Measurements from ENCODE around the gene VPS13D.
"Not testable (repeated sequence)": the region's sequence is repeated elsewhere in the genome, so short reads cannot be mapped to it uniquely, and the experiment has no call there.

Gene VPS13D

DNA sequence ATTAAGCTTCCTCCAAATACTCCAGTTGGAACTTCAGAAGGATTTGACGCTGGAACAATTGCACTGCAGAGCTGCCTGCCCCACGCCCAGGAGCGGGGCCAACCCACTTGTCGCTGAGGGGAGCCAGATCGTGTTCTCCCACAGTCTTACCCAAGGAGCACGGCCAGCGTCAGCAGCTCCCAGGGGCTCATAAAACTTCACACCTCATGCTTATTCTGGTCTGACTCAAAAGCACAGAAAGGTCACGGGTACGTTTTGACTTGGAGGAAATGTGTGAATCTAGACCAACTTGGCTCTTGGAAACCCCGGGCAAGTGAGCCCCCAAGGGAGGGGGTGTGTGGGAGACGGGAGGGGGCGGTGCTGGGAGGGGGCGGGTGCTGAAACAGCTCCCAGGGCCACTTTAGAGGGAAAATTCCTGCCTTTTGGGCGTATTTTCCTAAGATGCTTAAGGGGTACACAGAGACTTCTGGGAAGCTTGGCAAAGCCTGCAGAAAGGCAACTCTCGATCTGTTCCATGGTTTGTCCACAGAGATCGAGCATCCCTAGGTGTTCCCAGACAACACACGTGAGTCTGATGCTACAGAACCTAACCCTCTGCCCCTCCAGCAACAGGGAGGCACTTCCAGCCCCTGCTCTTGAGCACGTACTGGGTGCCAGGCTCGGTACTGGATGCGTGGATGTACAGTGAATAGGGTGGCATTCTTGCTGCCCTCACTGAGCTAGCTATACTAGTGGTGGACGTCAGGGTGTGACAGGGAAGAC is 289.3 kb downstream of the VPS13D start:
- no peak for DNase-seq (ENCODE audit: extremely low spot score)
- POLR2A ChIA-PET = no interaction called here
- CTCF ChIA-PET = no interaction called here
- TF ChIP-seq L3MBTL2 (conservative IDR thresholded peaks at IDR 0.05) = no peak
- no peak for TF ChIP-seq NFRKB (IDR thresholded peaks at IDR 0.05)
- no peak for TF ChIP-seq LEF1 (IDR thresholded peaks at IDR 0.05; ENCODE audit: borderline replicate concordance)

DNA sequence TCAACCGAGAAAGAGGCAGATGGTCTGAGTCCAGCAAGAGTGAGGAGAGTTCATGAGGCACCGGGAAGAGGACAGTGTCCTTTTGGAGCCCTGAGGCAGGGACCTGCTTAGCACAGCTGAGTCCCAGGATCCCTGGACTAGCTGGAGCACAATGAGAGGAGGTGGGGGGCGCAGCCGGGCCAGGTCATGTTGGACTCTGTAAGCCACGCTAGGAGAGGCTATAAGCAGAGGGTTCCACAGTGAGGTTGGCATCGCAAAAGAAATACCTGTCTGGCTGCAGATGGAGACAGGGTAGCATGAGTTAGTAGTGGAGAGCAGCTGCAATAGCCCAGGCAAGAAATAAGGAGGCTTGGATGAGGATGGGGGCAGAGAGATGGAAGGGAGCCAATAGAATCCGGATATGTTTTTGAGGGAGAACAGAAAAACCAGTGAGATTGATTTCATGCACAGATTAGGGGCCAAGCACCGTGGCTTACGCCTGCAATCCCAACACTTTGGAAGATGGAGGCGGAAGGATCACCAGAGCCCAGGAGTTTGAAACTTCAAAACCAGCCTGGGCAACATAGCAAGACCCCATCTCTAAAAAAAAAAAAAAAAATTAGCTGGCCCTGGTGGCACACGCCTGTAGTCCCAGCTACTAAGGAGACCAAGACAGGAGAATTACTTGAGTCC is 290.0 kb downstream of the VPS13D start:
- no peak for TF ChIP-seq HDGF (IDR thresholded peaks at IDR 0.05; ENCODE audit: borderline replicate concordance)
- TF ChIP-seq NFRKB (IDR thresholded peaks at IDR 0.05) = no peak
- TF ChIP-seq BHLHE40 (IDR thresholded peaks at IDR 0.05; ENCODE audit: borderline replicate concordance) = no peak
- no peak for TF ChIP-seq SP1 (IDR thresholded peaks at IDR 0.05)
- no peak for TF ChIP-seq LEF1 (IDR thresholded peaks at IDR 0.05; ENCODE audit: borderline replicate concordance)
- no peak for TF ChIP-seq FOXK2 (IDR thresholded peaks at IDR 0.05)
- TF ChIP-seq, protein P1, sequence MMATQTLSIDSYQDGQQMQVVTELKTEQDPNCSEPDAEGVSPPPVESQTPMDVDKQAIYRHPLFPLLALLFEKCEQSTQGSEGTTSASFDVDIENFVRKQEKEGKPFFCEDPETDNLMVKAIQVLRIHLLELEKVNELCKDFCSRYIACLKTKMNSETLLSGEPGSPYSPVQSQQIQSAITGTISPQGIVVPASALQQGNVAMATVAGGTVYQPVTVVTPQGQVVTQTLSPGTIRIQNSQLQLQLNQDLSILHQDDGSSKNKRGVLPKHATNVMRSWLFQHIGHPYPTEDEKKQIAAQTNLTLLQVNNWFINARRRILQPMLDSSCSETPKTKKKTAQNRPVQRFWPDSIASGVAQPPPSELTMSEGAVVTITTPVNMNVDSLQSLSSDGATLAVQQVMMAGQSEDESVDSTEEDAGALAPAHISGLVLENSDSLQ (IDR thresholded peaks at IDR 0.05) = no peak
- TF ChIP-seq CTBP1 (IDR thresholded peaks at IDR 0.05; ENCODE audit: borderline replicate concordance) = no peak
- TF ChIP-seq FOXM1 (IDR thresholded peaks at IDR 0.05; ENCODE audit: borderline replicate concordance) = no peak
- no peak for TF ChIP-seq L3MBTL2 (conservative IDR thresholded peaks at IDR 0.05)
- no peak for TF ChIP-seq ELF4 (IDR thresholded peaks at IDR 0.05)
- TF ChIP-seq SUZ12 (IDR thresholded peaks at IDR 0.05) = no peak
- no peak for TF ChIP-seq FOXA1 (IDR thresholded peaks at IDR 0.05)
- TF ChIP-seq ARNT (IDR thresholded peaks at IDR 0.05) = no peak
- TF ChIP-seq ZNF384 (IDR thresholded peaks at IDR 0.05) = no peak
- TF ChIP-seq TARDBP (IDR thresholded peaks at IDR 0.05) = no peak
- ChIA-PET POLR2A (no interaction called here), CTCF (no interaction called here)
- no peak for DNase-seq (ENCODE audit: extremely low spot score)

DNA sequence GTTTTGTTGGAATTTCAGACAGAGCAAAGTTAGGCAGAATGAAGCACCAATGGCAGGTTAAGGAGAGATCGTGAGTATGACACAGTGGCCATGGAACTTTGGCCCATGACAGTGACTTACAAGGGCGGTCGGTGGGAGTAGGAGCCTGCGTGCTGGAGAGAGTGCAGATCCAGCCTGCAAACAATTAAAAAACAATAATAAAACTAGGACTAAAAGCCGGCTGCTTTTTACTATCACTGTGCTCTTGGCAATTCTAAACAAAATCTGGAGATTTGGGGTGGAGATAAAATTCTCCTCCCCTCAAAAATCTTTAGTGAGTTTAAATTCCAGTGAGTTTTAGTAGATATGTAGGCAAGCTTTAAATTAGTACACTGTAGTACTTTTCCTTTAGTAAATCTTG is 291.3 kb downstream of the VPS13D start:
- no peak for TF ChIP-seq CTBP1 (IDR thresholded peaks at IDR 0.05; ENCODE audit: borderline replicate concordance)
- CTCF ChIA-PET = no interaction called here
- DNase-seq (ENCODE audit: extremely low spot score) = no peak
- POLR2A ChIA-PET = no interaction called here

DNA sequence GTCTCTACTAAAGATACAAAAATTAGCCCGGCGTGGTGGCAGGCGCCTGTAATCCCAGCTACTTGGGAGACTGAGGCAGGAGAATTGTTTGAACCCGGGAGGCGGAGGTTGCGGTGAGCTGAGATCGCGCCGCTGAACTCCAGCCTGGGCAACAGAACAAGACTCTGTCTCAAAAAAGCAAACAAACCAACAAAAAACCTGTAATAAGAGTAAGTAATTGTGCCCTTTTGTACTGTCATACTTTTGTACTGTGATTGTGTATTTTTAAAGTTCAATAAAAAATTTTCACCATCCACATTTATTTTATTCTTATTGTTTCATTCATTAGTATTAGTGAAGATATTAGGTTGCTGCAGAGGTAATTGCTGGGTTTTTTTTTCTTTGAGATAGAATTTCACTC is 292.9 kb downstream of the VPS13D start:
- DNase-seq (ENCODE audit: extremely low spot score); CTCF ChIA-PET; POLR2A ChIA-PET: not testable (repeated sequence)

DNA sequence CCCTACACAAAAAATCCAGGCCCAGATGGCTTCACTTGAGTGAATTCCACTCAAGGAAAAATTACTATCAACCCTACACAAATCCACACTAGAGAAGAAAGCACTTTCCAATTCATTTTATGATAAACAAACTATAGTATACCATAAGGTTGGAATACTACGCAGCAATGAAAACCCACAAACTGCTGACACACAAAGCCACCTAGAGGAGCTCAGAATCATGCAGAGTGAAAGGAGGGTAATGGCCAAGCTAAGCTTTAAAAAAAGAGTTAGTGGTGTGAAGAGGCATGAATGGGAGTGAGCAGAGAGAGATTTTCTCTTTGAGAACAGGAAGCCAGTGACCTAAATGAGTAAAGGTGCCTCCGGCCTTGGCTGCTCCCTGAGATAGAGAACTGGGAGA is 294.4 kb downstream of the VPS13D start:
- ChIA-PET CTCF (no interaction called here), POLR2A (no interaction called here)
- no peak for DNase-seq (ENCODE audit: extremely low spot score)
- TF ChIP-seq FOXA1 (IDR thresholded peaks at IDR 0.05) = no peak
- no peak for TF ChIP-seq HDGF (IDR thresholded peaks at IDR 0.05; ENCODE audit: borderline replicate concordance)
- TF ChIP-seq, protein P1 (IDR thresholded peaks at IDR 0.05) = no peak
- no peak for TF ChIP-seq FOXM1 (IDR thresholded peaks at IDR 0.05; ENCODE audit: borderline replicate concordance)
- TF ChIP-seq L3MBTL2 (conservative IDR thresholded peaks at IDR 0.05) = no peak
- TF ChIP-seq NFRKB (IDR thresholded peaks at IDR 0.05) = no peak
- TF ChIP-seq TARDBP (IDR thresholded peaks at IDR 0.05) = no peak
- no peak for TF ChIP-seq SUZ12 (IDR thresholded peaks at IDR 0.05)
- no peak for TF ChIP-seq ELF4 (IDR thresholded peaks at IDR 0.05)

DNA sequence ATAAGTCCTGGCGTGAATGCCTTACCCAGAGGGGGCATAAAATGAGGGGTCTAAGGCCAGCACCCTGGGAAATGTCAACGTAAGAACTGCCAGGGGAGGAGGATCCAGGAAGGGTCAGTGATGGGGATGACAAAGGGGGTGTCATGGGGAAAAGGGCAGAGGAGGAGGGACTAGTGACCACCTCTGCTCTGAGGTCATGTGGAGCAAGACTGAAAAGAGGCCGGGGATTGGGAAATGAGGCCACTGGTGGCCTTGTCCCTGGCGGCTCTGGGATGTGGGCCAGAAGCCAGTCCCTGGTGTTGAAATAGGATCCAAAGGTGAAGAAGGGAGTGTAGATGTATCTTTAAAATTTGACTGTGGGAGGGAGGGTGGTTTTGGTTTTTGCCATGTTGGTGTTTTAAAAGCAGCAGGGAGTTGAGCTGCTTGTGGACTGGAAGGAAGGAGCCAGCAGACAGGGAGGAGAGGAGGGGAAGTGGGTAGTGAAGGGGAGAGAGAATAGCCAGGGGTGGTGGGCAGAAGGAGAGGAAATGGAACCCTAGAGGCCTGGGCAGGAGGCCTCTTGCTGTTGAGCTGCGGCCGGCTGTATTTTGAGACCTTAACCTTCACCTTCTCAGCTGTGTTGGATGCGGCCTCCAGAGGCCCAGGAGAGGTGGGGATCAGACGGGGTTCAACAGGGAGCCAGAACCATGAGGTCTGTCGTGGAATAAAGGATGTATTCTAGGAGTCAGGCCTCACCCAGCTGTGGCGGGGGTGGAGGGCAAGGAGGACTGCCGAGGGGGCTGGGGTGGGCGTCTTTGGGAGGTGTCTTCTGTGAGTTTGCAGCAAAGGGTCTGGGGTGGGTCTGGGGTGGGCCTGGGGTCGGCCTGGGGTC is 295.7 kb downstream of the VPS13D start:
- ChIA-PET POLR2A (no interaction called here), CTCF (interaction anchor here (0.6 kb wide), 1 partner anchor 9 kb away, joined by 3 read pairs; no protein-coding TSS in a partner anchor)
- no peak for DNase-seq (ENCODE audit: extremely low spot score)
- TF ChIP-seq L3MBTL2 (conservative IDR thresholded peaks at IDR 0.05) = no peak
- TF ChIP-seq ZNF384 (IDR thresholded peaks at IDR 0.05) = no peak
- TF ChIP-seq FOXA1 (IDR thresholded peaks at IDR 0.05) = no peak
- TF ChIP-seq FOXM1 (IDR thresholded peaks at IDR 0.05; ENCODE audit: borderline replicate concordance) = no peak
- no peak for TF ChIP-seq LEF1 (IDR thresholded peaks at IDR 0.05; ENCODE audit: borderline replicate concordance)
- no peak for TF ChIP-seq TARDBP (IDR thresholded peaks at IDR 0.05)
- no peak for TF ChIP-seq ELF4 (IDR thresholded peaks at IDR 0.05)
- TF ChIP-seq ARNT (IDR thresholded peaks at IDR 0.05) = no peak
- no peak for TF ChIP-seq CTBP1 (IDR thresholded peaks at IDR 0.05; ENCODE audit: borderline replicate concordance)
- TF ChIP-seq BHLHE40 (IDR thresholded peaks at IDR 0.05; ENCODE audit: borderline replicate concordance) = no peak
- TF ChIP-seq NFRKB (IDR thresholded peaks at IDR 0.05) = no peak
- no peak for TF ChIP-seq FOXK2 (IDR thresholded peaks at IDR 0.05)
- TF ChIP-seq, protein P1 (IDR thresholded peaks at IDR 0.05) = no peak
- TF ChIP-seq HDGF (IDR thresholded peaks at IDR 0.05; ENCODE audit: borderline replicate concordance) = no peak
- no peak for TF ChIP-seq SP1 (IDR thresholded peaks at IDR 0.05)
- TF ChIP-seq SUZ12 (IDR thresholded peaks at IDR 0.05) = no peak
